Suprapubic skin (tissue), 4 donors: ENCODE results near the gene SPDYC.
A peak's percentile ranks its signal among the peaks of the same experiment; 100 is the strongest.

Source experiments
- CTCF ChIP-seq, 2 donors: fragments of 200-600 bp in 1 of 2; fragments of 450-650 bp in 1 of 2; sonication (generic) in 1 of 2; IDR thresholded peaks; one replicate each; pipeline ENCODE4 v1.5.1; 2016 to 2019; ENCODE audit warnings: antibody characterized with exemption in 2 of 2, mild to moderate bottlenecking in 1 of 2, moderate library complexity in 1 of 2
- EP300 ChIP-seq: sonication (generic); formaldehyde crosslinking; IDR thresholded peaks from one replicate; pipeline ENCODE4 v1.6.1; 2017; ENCODE audit warnings: antibody characterized with exemption
- POLR2AphosphoS5 ChIP-seq, 3 donors: sonication (generic); formaldehyde crosslinking; IDR thresholded peaks; one replicate each; pipeline ENCODE4 v1.6.1; 2017; ENCODE audit warnings: antibody characterized with exemption in 3 of 3

GRCh38 chr11:65134240-65134951 is 35.6 kb upstream of the SPDYC start, which contains the start of gene SYVN1:
- TF ChIP-seq CTCF (IDR thresholded peaks at IDR 0.05) = no peak
- TF ChIP-seq EP300 = no peak
- peak; percentile 75 to 99 (median 95) for TF ChIP-seq POLR2AphosphoS5 (IDR thresholded peaks at IDR 0.05)
